ENCODE results near the gene TTLL11. TPM values are rescaled to one million over a fixed set of nuclear protein-coding genes. Genes with fewer than 3 reads are reported as not detected.

Gene TTLL11
- polyA plus RNA-seq, 1 of the 3 experiments (the other 2 are of a cell fraction): 6.8 TPM

- no peak for TF ChIP-seq GABPA (IDR thresholded peaks at IDR 0.05; ENCODE audit: low read depth)
- TF ChIP-seq JUND (IDR thresholded peaks at IDR 0.05): no peak
- TF ChIP-seq, protein P1, sequence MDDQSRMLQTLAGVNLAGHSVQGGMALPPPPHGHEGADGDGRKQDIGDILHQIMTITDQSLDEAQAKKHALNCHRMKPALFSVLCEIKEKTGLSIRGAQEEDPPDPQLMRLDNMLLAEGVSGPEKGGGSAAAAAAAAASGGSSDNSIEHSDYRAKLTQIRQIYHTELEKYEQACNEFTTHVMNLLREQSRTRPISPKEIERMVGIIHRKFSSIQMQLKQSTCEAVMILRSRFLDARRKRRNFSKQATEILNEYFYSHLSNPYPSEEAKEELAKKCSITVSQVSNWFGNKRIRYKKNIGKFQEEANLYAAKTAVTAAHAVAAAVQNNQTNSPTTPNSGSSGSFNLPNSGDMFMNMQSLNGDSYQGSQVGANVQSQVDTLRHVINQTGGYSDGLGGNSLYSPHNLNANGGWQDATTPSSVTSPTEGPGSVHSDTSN (IDR thresholded peaks at IDR 0.05): no peak
- no peak for TF ChIP-seq FOSL2 (IDR thresholded peaks at IDR 0.05; ENCODE audit: borderline replicate concordance, low read depth)
- TF ChIP-seq REST (IDR thresholded peaks at IDR 0.05; ENCODE audit: low read depth, low read length): no peak
- TF ChIP-seq RFX5 (IDR thresholded peaks at IDR 0.05; ENCODE audit: low read length): no peak
Measured at GRCh38 chr9:122076117-122076516, 17.0 kb downstream of the TTLL11 start (continued).

- POLR2A ChIA-PET: no interaction called here
Measured at GRCh38 chr9:122075135-122076030, 17.7 kb downstream of the TTLL11 start.

More at GRCh38 chr9:122075135-122076030, 17.7 kb downstream of the TTLL11 start:
- Histone ChIP-seq H3K36me3 (replicated peaks in 1 of 2; ENCODE audit: control insufficient read depth in 1 of 2, insufficient read depth in 2 of 2, low read length in 1 of 2) (peaks cover 0 to 17% of the 10 kb centered on the region in 2 experiments), H3K4me3 (ENCODE audit: low read depth in 2 of 2, low read length in 1 of 2) (no peak overlapping the region), H3K9me3 (peaks cover 18% of the 10 kb centered on the region), H3K9ac (no peak overlapping the region), H3K4me1 (ENCODE audit: control insufficient read depth in 1 of 2, insufficient read depth in 2 of 2, low read depth in 1 of 2, low read length in 1 of 2) (no peaks in the 10 kb centered on the region; a peak in 1 of 4 replicates), H2AFZ (ENCODE audit: low read depth) (no peak overlapping the region), H3K79me2 (ENCODE audit: insufficient read depth) (no peaks in the 10 kb centered on the region), H4K20me1 (ENCODE audit: insufficient read depth) (no peaks in the 10 kb centered on the region), H3K4me2 (no peak overlapping the region), H3F3A (replicated peaks; ENCODE audit: insufficient read depth) (no peaks in the 10 kb centered on the region), H3K9me2 (no peaks in the 10 kb centered on the region), H3K27ac (ENCODE audit: low read depth in 2 of 2, low read length in 1 of 2) (no peak overlapping the region), H3K27me3 (ENCODE audit: insufficient read depth) (no peaks in the 10 kb centered on the region)
- DNase-seq: no peak
- WGBS (ENCODE audit: low lambda C conversion rate): 82% methylated on average over 5 of the region's 5 CpGs
- TF ChIP-seq TCF12 (IDR thresholded peaks at IDR 0.05): no peak
- TF ChIP-seq JUND (IDR thresholded peaks at IDR 0.05): no peak
- TF ChIP-seq, protein P1 (IDR thresholded peaks at IDR 0.05): no peak
- no peak for TF ChIP-seq IRF3 (IDR thresholded peaks at IDR 0.05; ENCODE audit: low read depth, low read length)
- no peak for TF ChIP-seq ELF1 (IDR thresholded peaks at IDR 0.05)
- TF ChIP-seq MXI1 (IDR thresholded peaks at IDR 0.05; ENCODE audit: low read depth, low read length): no peak
- CTCF ChIA-PET: interaction anchor here (1.1 to 1.6 kb wide), 2 partner anchors 24 to 47 kb away, joined by 3 to 5 read pairs; no protein-coding TSS in a partner anchor

Data from SK-N-SH (cell line).